Stimulated activated CD4-positive, alpha-beta T cell treated with anti-CD3 and anti-CD28 coated beads, Interleukin-1b, Interleukin-23, amount 100 ng/mL, for 48 hours (primary cell): ENCODE data around the gene SPTLC2.
A peak's percentile ranks its signal among the peaks of the same experiment; 100 is the strongest.

ENCODE experiments used
- DNase-seq: peaks from one replicate; pipeline ENCODE4 v3.0.0-alpha.2; 2020

Gene SPTLC2

DNA sequence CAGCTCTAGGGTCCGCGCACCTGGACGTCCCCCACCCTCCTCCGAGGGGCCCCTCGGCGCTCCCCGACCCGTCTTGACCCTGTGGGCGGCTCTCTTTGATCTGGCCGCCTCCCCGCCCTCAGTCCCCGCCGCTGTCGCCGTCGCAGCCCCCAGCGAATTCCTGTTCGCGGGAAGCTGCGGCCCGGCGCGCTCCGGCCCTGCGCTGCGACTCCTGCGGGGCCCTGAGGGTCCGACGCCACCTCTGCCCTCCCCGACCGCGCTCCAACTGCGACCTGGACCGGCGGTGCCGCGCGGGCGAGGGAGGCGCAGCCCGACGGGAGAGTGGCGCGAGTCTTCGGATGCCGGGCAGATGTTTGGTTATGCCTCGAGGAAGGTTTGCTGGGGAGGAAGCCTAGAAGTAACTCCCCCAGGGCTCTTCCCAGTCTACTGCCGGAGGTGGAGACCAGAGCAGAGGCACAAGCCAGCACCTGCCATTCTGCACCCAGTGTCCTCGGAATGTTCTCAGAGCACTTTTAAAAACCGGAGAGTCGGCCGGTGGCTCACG is 117.4 kb downstream of the SPTLC2 start:
- DNase-seq, result no peak

DNA sequence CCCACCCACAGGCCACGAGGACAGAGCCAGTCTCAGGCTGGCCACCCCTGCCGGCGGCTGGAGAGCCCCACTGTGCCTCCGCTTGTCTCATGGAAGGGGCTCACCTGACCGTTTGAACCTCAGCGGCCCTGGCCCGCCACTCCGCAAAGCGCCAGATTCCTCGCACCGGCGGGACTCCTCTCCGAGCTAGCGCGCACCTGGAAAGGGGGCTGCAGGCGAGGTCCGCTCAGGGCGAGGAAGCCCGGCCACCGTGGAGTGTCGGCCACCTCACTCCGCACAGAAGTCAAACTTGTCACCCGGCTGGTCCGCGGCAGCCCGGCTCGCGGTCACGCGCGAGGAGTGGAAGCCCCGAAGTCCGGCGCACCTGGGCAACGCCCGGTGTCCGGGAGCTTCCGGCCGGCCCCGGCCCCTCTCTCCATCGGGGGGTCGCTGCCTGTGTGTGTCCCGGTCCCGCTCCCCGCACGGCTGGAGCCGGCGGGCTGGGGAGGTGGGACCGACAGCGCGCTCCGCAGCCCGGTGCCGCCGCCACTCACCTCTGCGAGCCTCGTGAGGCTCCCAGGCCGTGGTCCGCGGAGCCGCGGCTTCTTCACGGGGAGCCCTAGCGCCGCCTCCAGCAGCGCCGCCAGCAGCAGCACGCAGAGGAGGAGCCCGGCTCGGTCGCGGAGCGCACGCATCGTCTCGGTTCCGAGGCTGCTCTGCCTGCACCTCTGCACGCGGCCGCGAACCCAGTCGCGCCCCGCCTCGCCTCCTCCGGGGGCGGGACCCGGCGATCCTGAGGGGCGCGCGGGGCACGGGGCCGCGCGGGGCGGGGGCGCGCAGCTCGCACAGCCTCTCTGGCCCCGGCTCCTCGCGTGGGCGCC is 118.1 kb downstream of the SPTLC2 start, which contains the start of gene ISM2:
Gene ISM2 (minus strand): TSS at position 697 of the 860 bp plus-strand sequence. CDS start 23 bp downstream, at position 674.
- peak; percentile 41 for DNase-seq

DNA sequence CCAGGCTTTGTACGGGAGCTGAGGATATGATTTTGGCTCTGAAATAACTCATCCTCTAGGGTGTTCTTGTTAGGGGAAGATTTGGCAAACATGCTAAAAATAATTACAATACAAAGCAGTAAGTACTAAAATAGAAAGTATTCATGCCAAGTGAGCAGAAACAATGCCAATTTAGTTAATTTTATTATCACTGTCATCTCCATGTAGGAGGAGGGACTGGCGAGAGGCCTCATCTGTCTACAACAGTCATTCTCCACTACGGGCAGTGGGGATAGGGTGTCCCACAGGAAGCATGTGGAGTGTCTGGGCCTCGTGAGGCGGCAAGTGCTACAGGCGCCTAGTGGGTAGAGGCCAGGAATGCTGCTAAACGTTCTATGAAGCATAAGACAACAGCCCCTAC is 121.1 kb downstream of the SPTLC2 start:
- no peak for DNase-seq

DNA sequence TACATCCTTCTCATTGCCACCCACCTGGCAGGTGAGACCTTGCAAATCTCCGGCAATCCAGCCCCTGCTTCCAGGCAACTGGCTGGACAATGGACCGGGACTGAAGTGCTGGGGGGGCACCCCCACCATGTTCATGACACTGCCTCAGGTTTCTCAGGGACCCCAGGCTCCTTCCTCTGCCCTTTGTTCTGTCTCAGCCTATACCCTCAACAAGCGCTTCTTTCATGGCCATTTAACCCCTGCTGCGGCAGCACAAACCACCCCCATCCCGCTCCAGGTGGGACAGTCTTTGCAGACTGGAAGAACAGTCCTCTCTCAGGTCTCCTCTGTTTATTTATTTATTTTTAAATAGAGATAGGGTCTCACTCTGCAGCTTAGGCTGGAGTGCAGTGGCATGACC is 125.4 kb downstream of the SPTLC2 start:
- no peak for DNase-seq

DNA sequence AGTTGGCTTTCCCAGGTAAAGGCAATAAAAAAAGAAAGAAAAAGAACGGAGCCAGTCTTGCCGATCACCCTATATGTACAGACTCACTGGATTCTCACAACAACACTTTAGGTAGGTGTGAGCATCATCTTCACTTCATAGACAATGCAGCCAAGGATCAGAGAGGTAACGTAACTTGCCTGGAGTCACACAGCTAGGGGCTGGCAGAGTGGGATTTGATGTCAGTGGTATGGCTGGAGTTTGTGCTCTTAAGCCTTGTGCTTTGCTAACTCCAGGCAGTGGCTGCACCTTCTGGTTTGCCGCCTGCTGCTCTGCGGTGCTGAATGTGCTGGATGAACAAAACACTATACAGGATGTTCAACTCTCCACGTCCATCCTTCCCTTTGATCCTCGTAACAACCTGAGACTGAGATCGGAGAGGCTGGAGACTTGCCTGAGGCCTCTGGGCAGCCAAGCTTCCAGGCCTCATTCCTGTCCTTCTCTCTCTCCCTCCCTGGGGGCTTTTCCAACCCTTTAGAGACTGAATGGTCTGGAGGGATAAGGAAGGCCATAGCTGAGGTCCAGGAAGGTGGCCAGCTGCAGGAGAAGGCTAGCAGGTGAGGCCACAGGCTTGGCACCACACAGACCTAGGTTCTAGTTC is 126.0 kb downstream of the SPTLC2 start:
- no peak for DNase-seq

DNA sequence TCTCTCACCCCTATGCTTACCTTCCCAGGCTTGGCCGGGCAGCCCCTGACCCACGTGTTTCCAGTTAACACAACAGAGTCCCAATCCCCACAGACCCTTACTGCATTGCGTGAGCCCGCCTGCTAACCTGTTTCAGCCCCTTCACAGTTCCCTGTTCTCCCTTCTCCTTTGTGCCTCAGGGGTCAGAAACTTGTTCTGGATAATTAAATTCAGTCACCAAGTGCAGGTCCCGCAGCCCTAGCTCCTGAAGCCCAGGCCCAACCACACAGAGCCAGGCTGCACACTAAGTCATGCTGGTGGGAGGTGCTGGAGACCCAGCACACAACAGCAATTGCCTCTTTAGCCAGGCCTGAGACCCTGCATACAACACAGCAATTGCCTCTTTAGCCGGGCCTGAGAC is 127.4 kb downstream of the SPTLC2 start:
- no peak for DNase-seq

DNA sequence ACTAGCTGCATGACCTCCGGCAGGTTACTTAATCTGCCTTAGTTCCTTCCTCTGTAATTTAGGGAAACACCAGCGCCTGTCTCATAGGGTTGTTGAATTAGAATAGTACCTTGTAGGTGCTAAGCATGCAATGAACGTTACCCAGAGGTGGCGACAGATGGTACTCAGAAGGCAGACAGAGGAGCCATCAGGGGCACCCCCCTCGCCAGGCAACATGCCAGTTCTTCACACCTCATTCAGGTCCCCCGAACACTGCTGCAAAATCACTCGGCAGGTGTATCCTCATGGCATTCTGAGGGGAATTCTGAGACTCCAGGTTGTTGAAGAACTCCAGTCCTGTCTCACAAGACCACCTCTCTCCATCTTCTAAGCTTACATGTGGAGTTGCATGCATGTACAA is 127.9 kb downstream of the SPTLC2 start:
- DNase-seq, result no peak

DNA sequence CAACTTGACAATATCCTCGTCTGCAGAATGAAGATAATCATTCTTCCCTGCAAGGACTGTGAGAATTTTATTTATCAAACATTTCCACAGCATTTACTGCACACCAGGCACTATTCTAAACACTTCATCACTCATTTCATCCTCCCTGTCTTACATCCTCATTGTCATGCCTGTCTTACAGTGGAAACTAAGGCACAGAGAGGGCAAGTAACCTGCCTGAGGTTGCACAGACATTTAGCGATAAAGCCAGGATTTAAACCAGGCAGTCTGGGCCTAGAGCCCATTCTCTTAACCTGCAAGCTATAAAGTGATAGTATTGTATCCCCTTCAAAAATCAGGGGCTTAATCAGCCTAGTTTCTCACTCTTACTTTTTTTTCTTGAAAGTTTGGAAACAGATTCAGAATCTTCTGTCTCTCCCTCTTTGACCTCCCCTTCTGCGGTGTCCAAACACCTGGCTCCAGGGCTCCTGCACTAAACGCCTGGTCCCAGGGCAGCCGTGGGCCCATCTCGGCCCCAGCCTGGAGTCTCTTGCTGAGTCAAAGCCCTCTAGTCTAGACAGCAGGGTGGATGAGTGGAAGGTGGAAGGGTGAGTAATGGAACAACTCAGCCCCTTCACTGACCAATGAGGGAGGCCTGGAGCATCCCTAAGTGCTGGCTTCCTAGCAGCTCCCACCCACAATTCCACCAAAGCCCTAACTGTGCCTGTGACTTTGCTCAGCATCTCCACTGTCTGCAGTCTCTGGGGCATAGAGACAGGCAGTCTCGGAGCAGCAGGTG is 130.3 kb downstream of the SPTLC2 start:
- no peak for DNase-seq

DNA sequence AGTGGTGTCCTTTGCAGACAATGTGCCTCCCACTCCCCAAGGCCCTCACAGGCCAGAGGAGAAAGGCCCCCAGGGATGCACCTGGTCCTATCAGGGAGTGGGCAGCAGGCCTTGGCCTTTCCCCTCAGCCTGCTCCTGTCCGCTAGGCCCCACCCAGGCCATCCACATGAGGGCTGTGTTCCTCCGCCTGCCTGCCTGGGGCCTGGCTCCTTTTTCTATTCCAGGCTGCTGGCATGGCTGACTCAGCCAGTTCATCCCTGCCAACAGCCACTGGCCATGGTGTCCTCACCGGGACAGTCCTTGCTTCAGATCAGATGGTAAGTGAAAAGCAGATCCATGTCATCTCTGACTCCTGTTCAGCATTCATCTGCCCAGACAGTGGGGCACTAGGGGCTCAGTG is 131.2 kb downstream of the SPTLC2 start:
- no peak for DNase-seq

DNA sequence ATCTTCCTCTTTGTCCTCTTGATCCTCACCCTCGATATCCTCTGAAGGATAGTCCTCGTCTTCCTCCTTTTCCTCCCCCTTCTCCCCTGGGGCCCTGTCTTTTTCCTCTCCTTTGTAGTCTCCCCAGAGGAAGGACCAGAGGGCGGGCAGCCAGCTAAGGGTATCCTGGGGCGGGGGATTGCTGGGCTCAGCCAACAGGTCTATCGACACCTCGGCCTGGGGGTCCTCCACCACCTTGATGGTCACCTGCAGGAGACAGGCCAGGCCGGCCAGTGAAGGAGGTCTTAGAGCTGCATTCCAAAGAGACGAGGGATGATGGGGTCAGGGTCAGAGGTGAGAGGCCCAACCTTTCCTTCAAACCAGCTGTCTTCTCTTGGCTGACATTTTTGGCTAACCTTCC is 134.0 kb downstream of the SPTLC2 start:
- no peak for DNase-seq

DNA sequence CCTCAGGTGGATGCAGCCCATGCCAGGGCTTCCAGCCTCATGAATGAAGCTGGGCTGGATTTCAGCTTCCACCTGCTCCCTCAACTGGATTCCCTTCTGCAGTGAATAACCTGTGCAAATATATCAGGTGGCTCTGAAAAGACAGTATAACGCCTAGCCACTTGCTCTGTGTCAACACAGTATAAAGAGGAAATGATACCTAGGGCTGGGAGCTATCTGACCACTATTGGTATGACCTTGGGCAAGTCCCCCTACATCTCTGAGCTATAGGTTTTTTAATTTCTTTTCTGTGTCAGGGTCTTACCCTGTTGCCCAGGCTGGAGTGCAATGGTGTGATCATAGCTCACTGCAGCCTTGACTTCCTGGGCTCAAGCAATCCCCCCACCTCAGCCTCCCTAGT is 137.6 kb downstream of the SPTLC2 start:
- no peak for DNase-seq

DNA sequence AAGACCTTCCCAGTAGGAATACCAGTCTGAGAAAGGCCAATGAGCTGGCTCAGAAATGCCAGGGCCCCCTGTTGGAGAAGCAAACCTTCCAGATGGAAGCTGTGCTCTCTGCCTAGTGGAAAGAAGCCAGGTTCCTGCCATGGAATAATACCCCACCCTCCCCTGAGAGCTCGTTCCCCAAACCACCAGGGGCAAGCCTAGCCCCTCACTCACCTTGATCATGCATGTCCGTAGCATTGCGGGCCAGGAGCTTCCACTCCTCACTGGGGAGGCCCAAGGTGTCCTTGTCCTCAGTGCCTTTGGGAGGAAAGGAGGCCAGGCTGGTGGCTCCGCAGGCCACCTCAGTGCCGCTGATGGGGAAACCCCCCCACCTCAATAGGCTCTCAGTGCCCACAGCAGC is 138.4 kb downstream of the SPTLC2 start:
- no peak for DNase-seq

DNA sequence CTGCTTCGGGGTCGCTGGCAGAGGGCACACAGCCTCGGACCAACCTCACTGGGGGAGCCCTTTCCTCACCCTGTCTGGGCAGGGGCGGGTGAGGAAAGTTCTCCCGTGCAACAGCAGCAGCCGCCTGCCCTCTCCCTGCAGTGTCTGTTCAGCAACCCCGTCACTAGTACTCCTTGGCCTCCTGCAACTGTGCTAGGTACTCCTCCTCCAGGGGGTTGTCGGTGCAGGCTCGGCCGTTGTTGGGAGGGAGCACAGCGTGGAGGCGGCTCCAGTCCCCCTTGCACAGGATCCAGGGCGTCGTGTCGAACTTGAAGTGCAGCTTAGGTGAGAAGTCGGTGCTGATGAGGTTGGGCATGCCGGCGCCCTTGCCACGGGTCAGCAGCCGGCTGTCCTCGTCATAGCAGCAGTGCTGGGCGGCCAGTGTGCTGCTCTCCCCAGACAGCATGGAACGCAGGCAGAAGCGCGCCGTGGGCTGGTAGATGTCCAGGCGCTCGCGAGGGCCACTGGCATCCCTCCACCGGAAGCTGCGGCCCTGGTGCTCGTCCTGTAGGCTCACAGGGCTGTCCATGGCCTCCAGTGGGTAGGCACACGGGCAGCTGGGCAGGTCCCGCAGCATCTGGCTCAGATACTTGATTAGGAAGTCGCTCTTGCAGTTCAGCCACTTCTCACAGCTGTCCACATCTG is 140.9 kb downstream of the SPTLC2 start:
- DNase-seq, result no peak

DNA sequence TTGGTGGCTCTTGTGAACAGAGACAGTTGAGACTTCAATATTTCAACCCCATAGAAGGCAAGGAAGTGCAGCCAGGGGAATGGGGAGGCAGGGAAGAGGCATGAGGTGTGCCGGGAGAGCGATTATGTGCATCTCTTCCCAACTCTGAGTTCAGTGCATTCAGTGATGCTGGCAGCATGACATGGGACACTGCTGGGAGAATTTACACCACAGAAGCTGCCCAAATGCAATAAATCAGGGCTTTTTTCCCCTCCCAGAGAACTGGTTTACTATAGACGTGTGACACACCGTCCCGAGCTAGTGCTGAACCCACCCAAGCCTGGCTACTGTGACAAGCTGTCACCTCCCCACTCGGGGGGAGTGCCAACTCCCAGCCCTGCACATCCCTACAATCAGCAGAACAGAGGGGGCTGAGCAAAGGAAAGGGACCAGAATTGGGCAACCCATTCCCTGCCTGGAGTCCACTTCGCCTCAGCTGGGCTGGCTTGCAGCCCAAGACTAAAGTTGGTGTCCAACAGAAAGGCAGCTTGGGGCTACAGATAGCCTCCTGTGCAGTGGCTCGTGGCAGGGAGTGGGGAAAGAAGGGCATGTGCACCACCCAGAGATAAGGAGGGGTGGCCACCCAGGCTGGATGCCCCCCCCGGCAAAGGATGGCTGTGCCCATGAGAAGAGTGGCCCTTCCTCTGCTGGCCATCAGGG is 141.8 kb downstream of the SPTLC2 start:
- no peak for DNase-seq

DNA sequence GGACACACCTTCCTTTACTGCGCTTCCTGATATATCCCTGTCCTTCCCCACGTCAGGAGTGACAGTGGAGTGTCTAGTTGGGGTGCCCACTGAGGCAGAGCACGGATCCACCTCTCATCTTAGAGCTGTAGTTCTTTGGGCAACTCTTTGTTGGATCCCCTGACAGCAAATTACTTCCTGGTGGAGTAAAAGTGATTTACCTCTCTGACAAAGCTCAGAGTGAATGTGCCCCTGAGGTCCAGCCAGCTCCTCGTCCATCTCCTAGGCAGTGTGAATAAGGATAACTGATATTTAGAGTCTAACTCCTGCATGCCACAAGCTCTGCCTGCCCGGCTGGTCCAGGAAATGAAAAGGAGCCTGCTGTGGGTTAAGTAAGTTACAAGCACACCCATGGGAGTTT is 142.5 kb downstream of the SPTLC2 start:
- no peak for DNase-seq

DNA sequence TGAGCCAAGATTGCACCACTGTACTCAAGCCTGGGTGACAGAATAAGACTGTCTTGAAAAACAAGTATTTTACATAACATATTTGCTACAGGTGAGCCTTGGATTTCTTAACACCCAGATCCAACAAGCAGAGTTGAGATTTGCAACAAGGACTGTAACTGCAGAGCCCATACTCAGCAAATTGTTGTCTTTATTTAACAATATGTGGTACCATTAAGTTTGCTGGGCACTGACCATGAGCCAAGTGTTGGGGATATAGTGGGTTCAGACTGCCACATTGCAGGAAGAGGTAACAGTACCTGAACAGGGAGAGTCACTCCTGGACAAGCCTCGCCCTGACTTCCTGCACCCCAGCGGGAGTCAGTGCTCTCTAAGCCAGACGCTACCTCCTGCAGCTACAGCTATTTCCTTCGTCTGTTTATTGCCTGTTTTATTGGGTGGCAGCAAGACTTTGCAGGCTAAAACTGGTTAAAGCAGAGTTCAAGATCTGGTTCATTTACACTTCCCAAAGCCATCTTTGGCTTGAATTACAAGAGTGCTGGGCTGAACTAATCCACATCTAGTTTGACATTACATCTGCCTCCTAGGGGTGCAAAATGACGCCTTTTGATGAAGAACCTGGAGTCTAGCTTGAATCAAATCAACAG is 146.1 kb downstream of the SPTLC2 start:
- no peak for DNase-seq

DNA sequence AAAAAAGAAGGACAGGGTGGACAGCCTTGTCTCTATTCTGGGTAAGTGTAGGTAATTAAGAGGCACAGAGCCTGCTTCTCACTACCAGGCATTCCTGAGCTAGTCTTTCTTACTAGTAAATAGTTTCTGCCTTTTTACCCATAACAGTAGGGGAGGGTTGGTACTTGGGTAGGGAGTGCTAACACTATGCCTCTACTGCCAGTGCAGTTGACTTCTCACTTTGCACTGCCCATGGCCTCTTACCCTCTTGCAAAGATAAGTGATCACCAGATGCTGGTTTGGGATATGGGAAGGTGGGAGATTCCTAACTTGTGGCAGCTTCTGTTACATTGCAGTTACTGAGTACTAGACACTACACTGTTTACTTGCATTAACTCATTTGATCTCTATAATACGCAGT is 146.9 kb downstream of the SPTLC2 start:
- no peak for DNase-seq

DNA sequence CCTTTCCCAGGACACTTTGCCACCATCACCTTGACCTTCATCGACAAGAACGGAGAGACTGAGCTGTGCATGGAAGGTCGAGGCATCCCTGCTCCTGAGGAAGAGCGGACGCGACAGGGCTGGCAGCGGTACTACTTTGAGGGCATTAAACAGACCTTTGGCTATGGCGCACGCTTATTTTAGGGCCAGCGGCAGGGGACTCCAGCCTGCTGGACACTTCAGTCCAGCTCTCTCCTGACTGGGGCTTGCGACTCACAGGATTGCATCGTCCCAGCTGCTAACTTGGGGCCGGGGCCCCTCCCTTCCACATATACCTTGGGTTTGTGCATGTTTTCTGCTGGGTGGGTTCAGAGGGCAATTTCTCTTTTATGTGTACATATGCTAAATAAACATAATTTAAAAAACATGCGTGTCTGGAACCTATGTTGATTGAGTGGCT is 147.4 kb downstream of the SPTLC2 start:
- DNase-seq, result no peak

DNA sequence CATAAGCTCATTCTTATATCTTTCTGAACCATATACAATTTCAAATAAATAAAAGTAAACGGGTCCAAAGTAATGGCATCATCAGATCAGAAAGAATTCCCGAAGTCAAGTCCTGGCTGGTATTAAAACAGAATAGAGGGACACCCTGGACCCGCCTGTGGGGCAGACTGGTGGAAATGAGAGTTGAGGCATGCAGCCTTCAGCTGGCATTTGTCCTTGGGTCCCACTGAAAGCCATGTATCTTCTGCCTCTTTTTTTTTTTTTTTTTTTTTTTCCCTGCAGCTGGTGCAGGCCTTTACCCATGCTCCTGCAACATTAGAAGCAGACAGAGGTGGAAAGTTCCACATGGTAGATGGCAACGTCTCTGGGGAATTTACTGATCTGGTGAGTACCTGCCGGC is 148.6 kb downstream of the SPTLC2 start:
- no peak for DNase-seq

DNA sequence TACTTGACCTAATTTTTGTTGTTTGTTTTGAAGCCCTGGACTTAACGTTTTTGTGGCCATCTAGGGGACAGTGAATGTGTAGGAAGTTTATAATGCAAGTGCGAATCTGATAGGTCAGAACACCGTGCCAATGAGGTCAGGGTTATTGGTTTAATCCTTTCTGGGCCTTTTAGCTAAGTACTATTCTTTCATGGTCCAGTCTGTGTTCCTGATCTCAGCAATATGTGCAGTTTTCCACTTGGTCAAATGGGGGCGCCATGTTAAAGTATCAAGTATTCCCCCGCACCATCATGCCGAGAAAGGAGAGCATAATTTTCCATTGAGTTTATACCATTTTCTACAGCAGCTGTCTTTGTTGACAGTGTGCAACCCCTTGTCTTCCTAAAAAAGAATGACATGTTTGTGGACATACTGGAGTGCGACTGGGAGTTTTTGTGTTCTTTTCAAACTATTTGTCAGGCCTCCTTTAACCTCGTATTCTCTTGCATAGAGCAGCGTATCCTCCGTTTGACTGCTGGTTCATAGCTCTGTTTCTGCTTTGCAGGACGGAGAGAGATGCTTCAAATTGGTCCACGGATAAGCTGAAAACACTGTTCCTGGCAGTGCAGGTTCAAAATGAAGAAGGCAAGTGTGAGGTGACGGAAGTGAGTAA is 157.2 kb downstream of the SPTLC2 start:
- peak; percentile 71 for DNase-seq
